HCT116 (cell line): ENCODE measurements around the gene USP30. TPM values are rescaled to one million over a fixed set of nuclear protein-coding genes. Genes with fewer than 3 reads are reported as not detected.

Experiments used
- ATAC-seq: fragments of 200-7000 bp; cut with Tn5 transposase; 2 replicates; pipeline ENCODE4 v1.9.1; 2020; ENCODE audit warnings: mild to moderate bottlenecking, moderate library complexity
- BruUV-seq: library from RNA; stranded (reverse); fragments of 400-500 nt; replicated peaks from 2 replicates; lab custom pipeline; 2021; lab: Mats Ljungman, UMichigan
- CTCF ChIA-PET: fragments of 300-600 bp; sonication (Branson Sonifier 250); formaldehyde crosslinking; loops from one replicate; lab custom pipeline; 2021; ENCODE audit warnings: antibody characterized with exemption; lab: Charles Lee
- POLR2A ChIA-PET: fragments of 300-600, 350-600 bp; sonication (Branson Sonifier 250); formaldehyde crosslinking; loops from one replicate; lab custom pipeline; 2021; ENCODE audit warnings: antibody characterized with exemption; lab: Charles Lee
- RAD21 ChIA-PET, 2 experiments: fragments of 300-600 bp; sonication (Branson Sonifier 250); formaldehyde crosslinking; loops; one replicate each; lab custom pipeline; 2023; ENCODE audit warnings: low total read pairs in 2 of 2; ENCODE audit not compliant: uncharacterized antibody in 2 of 2, unreplicated experiment in 2 of 2, low non-redundant PET in 1 of 2; lab: Charles Lee
- DNase-seq: peaks from one replicate; pipeline ENCODE4 v3.0.0-alpha.2; 2010; ENCODE audit warnings: low read depth, low spot score
- H2AFZ ChIP-seq: fragments of 200-600 bp; shearing (Covaris generic), sonication (generic); 2 replicates; pipeline ENCODE4 v1.6.1; 2017; ENCODE audit warnings: low read depth, mixed run types, mixed read lengths, antibody characterized with exemption, low read length; ENCODE audit not compliant: poor library complexity, severe bottlenecking
- H3K27ac ChIP-seq: 2 replicates; pipeline ENCODE4 v1.5.1; 2012; ENCODE audit warnings: low read depth, low read length
- H3K27me3 ChIP-seq: fragments of 200-600 bp; sonication (generic); 2 replicates; pipeline ENCODE4 v1.6.1; 2016; ENCODE audit warnings: mixed run types, low read length, mixed read lengths; ENCODE audit not compliant: insufficient read depth
- H3K36me3 ChIP-seq, 2 experiments: fragments of 200-500 bp in 1 of 2; fragments of 200-600 bp in 1 of 2; sonication (Bioruptor generic) in 1 of 2; sonication (generic) in 1 of 2; 2 replicates each; pipeline versions ENCODE4 v1.5.1 to v1.6.1; 2014 to 2016; ENCODE audit warnings: low read length in 2 of 2, inconsistent platforms in 1 of 2, mixed read lengths in 1 of 2, mixed run types in 1 of 2; ENCODE audit not compliant: insufficient read depth in 2 of 2, control insufficient read depth in 1 of 2
- H3K4me1 ChIP-seq, 2 experiments: fragments of 200-600 bp in 1 of 2; sonication (generic) in 1 of 2; 2 replicates each; pipeline versions ENCODE4 v1.5.1 to v1.6.1; 2012 to 2017; ENCODE audit warnings: low read length in 2 of 2, inconsistent platforms in 1 of 2, mild to moderate bottlenecking in 1 of 2, mixed read lengths in 1 of 2, mixed run types in 1 of 2, moderate library complexity in 1 of 2; ENCODE audit not compliant: insufficient read depth in 2 of 2, control insufficient read depth in 1 of 2
- H3K4me2 ChIP-seq: fragments of 200-600 bp; sonication (generic); 2 replicates; pipeline ENCODE4 v1.6.1; 2017; ENCODE audit warnings: mixed run types, low read length, mixed read lengths
- H3K4me3 ChIP-seq, 2 experiments: fragments of 200-600 bp in 1 of 2; sonication (generic) in 1 of 2; replicated peaks in 1 of 2; 2 replicates each; pipeline ENCODE4 v1.5.1; 2011 to 2016; ENCODE audit warnings: low read length in 2 of 2, control low read depth in 1 of 2, low read depth in 1 of 2, mild to moderate bottlenecking in 1 of 2, mixed read lengths in 1 of 2, mixed run types in 1 of 2
- H3K79me2 ChIP-seq: fragments of 200-600 bp; sonication (generic); 2 replicates; pipeline ENCODE4 v1.6.1; 2017; ENCODE audit warnings: mild to moderate bottlenecking, mixed run types, low read length, moderate library complexity, mixed read lengths; ENCODE audit not compliant: insufficient read depth
- H3K9ac ChIP-seq: fragments of 200-600 bp; sonication (generic); 2 replicates; pipeline ENCODE4 v1.6.1; 2016; ENCODE audit warnings: low read length, mixed read lengths
- H3K9me2 ChIP-seq: fragments of 200-600 bp; sonication (generic), shearing (Covaris generic); 2 replicates; pipeline ENCODE4 v1.6.1; 2017; ENCODE audit warnings: mixed run types, mild to moderate bottlenecking, moderate library complexity; ENCODE audit not compliant: insufficient read depth
- H3K9me3 ChIP-seq, 2 experiments: fragments of 200-500 bp in 1 of 2; fragments of 200-600 bp in 1 of 2; sonication (Bioruptor generic) in 1 of 2; sonication (generic) in 1 of 2; 2 replicates each; pipeline ENCODE4 v1.6.1; 2014 to 2017; ENCODE audit warnings: low read length in 2 of 2, mixed read lengths in 2 of 2, inconsistent platforms in 1 of 2, low read depth in 1 of 2, mild to moderate bottlenecking in 1 of 2, mixed run types in 1 of 2, moderate library complexity in 1 of 2; ENCODE audit not compliant: control insufficient read depth in 1 of 2, insufficient read depth in 1 of 2
- H4K20me1 ChIP-seq: fragments of 200-600 bp; sonication (generic), shearing (Covaris generic); 2 replicates; pipeline ENCODE4 v1.6.1; 2017; ENCODE audit warnings: mixed run types, mild to moderate bottlenecking, moderate library complexity; ENCODE audit not compliant: insufficient read depth
- CBX3 ChIP-seq: IDR thresholded peaks from 2 replicates; pipeline ENCODE4 v1.6.1; 2012; ENCODE audit warnings: low read depth
- CTCF ChIP-seq, 3 experiments: fragments of 200-600 bp in 1 of 3; sonication (generic) in 1 of 3; IDR thresholded peaks in 2 of 3; conservative IDR thresholded peaks in 1 of 3; 2 replicates each; pipeline ENCODE4 v1.5.1; 2012 to 2017; ENCODE audit warnings: low read depth in 2 of 3, low read length in 2 of 3, antibody characterized with exemption in 1 of 3, borderline replicate concordance in 1 of 3, control low read depth in 1 of 3, mild to moderate bottlenecking in 1 of 3, mixed read lengths in 1 of 3, mixed run types in 1 of 3, moderate library complexity in 1 of 3; ENCODE audit not compliant: insufficient read depth in 1 of 3
- MAX ChIP-seq: IDR thresholded peaks from 2 replicates; pipeline ENCODE4 v1.6.1; 2012
- RAD21 ChIP-seq: IDR thresholded peaks from 2 replicates; pipeline ENCODE4 v1.6.1; 2012; ENCODE audit warnings: low read depth, mild to moderate bottlenecking
- YY1 ChIP-seq: IDR thresholded peaks from 2 replicates; pipeline ENCODE4 v1.6.1; 2011; ENCODE audit warnings: low read length, low read depth, moderate library complexity, mild to moderate bottlenecking; ENCODE audit not compliant: insufficient replicate concordance; ENCODE audit errors: extremely low read depth
- intact Hi-C: fragments of 100-400 bp; cut with micrococcal nuclease; formaldehyde crosslinking; loops from 2 replicates; pipeline ENCODE4 v1.10.0; 2022
- total RNA-seq: library from RNA; stranded (reverse); gene quantifications from one replicate; pipeline ENCODE4 v1.2.1, GENCODE V29; 2021; ENCODE audit not compliant: unreplicated experiment

The USP30 gene
- total RNA-seq, 1 experiment from 2014 or later: 9.2 TPM

GRCh38 chr12:109131154-109132050 is 79.0 kb downstream of the USP30 start:
- no TSS peak for BruUV-seq
- H3K4me2 ChIP-seq: peak overlapping the region; percentile 67
- TF ChIP-seq RAD21 (no peak), CBX3 (no peak), MAX (peak; percentile 27; the same call in 1 of the 2 replicates)
- no peaks in the 10 kb centered on the region for H3K27me3 ChIP-seq
- no peak overlapping the region for H3K27ac ChIP-seq
- H3K79me2 ChIP-seq: no peaks in the 10 kb centered on the region
- ChIA-PET CTCF (interaction anchor here (0.6 to 1.0 kb wide), 2 partner anchors 20 to 262 kb away, joined by 3 to 5 read pairs; no protein-coding TSS in a partner anchor), RAD21 (no interaction called here), POLR2A (no interaction called here)
- no peak overlapping the region for H3K4me3 ChIP-seq
- no peaks in the 10 kb centered on the region for H3K9me2 ChIP-seq
- no peak overlapping the region for H3K9ac ChIP-seq
- H3K36me3 ChIP-seq: no peaks in the 10 kb centered on the region
- no peaks in the 10 kb centered on the region for H4K20me1 ChIP-seq
- H3K4me1 ChIP-seq: peaks cover 5 to 12% of the 10 kb centered on the region in 2 experiments; a peak in 3 of 4 replicates
- ATAC-seq: peak; percentile 88
- H2AFZ ChIP-seq: peak overlapping the region; percentile 68
- intact Hi-C loops: no loop called here
- no peaks in the 10 kb centered on the region for H3K9me3 ChIP-seq
- DNase-seq: peak; percentile 10

- Histone ChIP-seq H3K9ac (no peak overlapping the region), H3K36me3 (no peaks in the 10 kb centered on the region), H4K20me1 (no peaks in the 10 kb centered on the region), H3K27ac (no peak overlapping the region), H3K9me2 (no peaks in the 10 kb centered on the region), H3K9me3 (no peaks in the 10 kb centered on the region), H3K27me3 (no peaks in the 10 kb centered on the region), H2AFZ (peak overlapping the region; percentile 8), H3K4me1 (peaks cover 5 to 12% of the 10 kb centered on the region in 2 experiments; a peak in 3 of 4 replicates), H3K79me2 (no peaks in the 10 kb centered on the region), H3K4me3 (no peak overlapping the region), H3K4me2 (no peak overlapping the region)
- CTCF ChIA-PET: interaction anchor here (0.6 to 1.7 kb wide), 5 partner anchors 20 to 259 kb away, joined by 3 to 8 read pairs (median 5); no protein-coding TSS in a partner anchor
- TF ChIP-seq RAD21 (peak; percentile 55), YY1 (no peak), CTCF (IDR thresholded peaks at IDR 0.05 in 2 of 3, conservative IDR thresholded peaks at IDR 0.05 in 1 of 3; ENCODE audit: borderline replicate concordance in 1 of 3, insufficient read depth in 1 of 3, low read depth in 2 of 3, low read length in 2 of 3) (peak; percentile 50 to 79 (median 79); a peak in 5 of 6 replicates)
- ATAC-seq: peak; percentile 83
- intact Hi-C loops: loop anchor here (1.0 kb wide), 1 partner anchor 251 kb away; no protein-coding TSS in a partner anchor
- RAD21 ChIA-PET: no interaction called here
- DNase-seq: peak; percentile 27
- BruUV-seq: no TSS peak
- POLR2A ChIA-PET: no interaction called here
These were observed 82.0 kb downstream of the USP30 start for GRCh38 chr12:109134186-109134917.
